Measurements from ENCODE around the gene MTMR12.

GRCh38 chr5:32276173-32276853 lies 36.4 kb downstream of the MTMR12 start:
- TF ChIP-seq, protein P1, sequence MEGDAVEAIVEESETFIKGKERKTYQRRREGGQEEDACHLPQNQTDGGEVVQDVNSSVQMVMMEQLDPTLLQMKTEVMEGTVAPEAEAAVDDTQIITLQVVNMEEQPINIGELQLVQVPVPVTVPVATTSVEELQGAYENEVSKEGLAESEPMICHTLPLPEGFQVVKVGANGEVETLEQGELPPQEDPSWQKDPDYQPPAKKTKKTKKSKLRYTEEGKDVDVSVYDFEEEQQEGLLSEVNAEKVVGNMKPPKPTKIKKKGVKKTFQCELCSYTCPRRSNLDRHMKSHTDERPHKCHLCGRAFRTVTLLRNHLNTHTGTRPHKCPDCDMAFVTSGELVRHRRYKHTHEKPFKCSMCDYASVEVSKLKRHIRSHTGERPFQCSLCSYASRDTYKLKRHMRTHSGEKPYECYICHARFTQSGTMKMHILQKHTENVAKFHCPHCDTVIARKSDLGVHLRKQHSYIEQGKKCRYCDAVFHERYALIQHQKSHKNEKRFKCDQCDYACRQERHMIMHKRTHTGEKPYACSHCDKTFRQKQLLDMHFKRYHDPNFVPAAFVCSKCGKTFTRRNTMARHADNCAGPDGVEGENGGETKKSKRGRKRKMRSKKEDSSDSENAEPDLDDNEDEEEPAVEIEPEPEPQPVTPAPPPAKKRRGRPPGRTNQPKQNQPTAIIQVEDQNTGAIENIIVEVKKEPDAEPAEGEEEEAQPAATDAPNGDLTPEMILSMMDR (IDR thresholded peaks at IDR 0.05; ENCODE audit: low read depth, low read length, poor library complexity, severe bottlenecking): no peak
- no peak for TF ChIP-seq EZH2phosphoT487 (IDR thresholded peaks at IDR 0.05; ENCODE audit: borderline replicate concordance, low read length)

All from DOHH2 (cell line).